Activated CD4-positive, alpha-beta T cell treated with anti-CD3 and anti-CD28 coated beads for 48 hours (primary cell): ENCODE measurements around the gene FPR2.

Source experiments
- DNase-seq: peaks from one replicate; pipeline ENCODE4 v3.0.0-alpha.2; 2020

Gene FPR2

DNA sequence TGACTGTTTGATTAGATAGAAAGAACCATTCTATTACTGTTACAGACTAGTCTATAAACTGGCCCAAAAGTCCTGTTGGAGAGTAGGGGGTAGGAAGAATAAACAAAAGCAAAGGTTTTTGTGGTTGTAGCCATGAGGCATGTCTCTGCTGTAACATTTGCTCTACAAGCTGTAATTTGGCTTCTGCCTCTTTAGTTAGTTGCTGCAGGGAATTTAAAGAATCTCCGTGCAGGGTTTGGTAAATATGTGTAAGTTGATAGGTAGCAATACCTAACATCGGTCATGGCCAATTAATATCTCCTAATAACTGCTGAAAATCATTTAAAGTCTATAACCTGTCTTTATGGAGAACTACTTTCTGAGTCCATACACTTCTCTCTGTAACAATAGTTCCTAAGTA is 46.9 kb downstream of the FPR2 start:
- DNase-seq = no peak

DNA sequence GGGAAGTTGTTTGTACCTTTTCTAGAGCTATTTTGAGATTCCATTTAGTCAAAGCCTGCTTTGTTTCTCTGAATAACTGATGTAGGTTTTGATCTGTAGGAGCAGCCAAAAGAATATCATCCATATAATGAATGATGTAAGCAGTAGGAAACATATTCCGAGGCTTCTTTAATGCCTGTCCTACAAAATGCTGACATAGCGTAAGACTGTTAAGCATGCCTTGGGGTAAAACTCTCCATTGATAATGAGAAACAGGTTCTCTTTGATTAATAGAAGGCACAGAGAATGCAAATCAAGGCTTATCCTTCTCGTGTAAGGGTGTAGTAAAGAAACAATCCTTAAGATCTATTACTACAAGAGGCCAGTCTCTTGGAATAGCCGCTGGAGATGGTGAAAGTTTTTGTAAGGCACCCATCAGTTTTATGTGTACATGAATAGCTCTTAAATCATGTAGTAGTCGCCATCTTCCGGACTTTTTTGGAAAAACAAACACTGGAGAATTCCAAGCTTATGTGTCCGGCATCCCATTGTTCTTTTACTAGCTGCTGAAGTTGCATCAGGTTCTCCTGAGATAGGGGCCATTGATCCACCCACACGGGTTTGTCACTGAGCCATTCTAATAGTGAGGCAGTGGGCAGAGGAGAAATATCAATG is 47.5 kb downstream of the FPR2 start:
- no peak for DNase-seq

DNA sequence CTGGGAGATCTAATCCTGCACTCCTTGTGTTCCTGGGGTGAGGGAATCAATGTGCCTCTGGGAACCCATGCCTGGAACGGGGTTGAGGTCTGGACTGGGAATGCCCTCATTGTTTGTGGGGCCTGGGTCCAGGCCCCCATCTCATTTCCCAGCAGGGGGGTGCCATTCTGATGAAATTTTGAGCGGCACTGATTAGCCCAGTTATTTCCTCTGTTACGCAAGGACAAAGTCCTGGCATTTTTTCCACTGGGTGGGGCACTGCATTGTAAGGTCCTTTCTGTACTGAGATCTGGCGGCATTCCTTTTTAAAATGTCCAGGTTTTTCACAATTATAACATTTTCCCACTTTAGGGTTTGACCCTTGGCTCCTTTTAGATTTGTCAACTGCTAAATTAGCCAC is 48.8 kb downstream of the FPR2 start:
- no peak for DNase-seq

DNA sequence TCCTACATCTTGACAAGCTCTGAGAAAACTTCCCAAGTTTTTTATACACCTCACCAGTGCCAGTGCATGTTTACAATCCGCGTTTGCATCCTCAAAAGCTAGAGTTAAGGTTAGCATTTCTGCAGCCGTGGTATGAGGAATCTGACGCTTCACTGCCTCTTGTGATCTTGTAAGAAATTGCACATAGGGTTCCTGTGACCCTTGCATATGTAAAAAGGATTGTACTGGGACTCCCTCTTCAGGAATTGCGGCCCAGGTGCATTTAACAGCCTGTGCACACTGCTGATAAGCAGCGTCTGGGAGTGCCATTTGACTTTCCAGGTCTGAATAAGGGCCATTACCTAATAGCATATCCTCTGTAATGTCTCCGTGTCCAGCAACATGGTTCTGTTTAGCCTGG is 49.2 kb downstream of the FPR2 start:
- DNase-seq = no peak

DNA sequence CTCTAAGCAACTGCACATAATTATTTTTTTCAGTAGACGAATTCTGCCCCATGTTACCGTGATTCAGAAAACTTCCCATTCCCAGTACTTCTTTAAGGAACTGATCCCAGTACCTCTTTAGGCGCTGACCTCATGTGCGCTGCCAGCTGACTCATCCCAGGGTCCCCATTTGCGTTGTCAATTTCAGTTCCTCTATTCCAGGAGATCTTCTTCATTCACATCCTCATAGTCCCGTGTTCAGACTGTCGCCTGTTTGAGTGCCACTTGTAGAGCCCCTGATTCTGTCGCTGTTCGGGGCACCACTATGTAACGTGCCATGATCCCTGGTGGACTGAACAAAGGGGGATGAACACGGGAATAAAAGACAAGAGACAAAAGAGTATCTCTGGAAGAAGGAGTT is 50.4 kb downstream of the FPR2 start:
- no peak for DNase-seq

DNA sequence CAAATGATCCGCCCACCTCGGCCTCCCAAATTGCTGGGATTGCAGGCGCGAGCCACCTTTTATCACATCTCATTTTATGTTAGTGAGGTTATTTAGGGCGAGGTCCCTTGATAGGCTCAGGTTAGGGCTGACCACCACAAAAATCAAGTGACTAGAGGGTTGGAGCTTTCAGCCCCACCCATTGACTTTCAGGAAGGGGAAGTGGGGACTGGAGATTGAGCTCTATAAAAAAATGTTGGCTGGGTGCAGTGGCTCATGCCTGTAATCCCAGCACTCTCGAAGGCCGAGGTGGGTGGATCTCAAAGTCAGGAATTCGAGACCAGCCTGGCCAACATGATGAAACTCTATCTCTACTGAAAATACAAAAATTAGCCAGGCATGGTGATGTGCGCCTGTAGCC is 54.1 kb downstream of the FPR2 start:
- no peak for DNase-seq

DNA sequence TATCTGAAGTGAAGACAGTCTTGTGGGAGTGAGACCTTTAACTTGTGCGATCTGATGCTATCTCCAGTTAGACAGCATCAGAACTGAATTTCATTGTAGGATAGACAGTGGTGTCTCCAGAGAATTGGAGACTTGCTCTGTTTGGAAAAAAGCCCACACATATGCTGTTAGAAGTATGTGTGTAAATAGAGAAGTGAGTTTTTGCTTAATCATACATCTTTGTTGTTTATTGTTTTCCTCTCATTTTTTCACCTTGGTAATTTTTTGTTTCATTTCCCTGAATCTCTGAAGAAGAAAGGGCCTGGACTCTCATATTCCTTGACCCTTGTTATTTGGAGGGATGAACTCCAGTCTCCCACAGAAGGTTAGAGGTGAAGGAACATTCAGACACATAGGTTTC is 55.7 kb downstream of the FPR2 start:
- no peak for DNase-seq

DNA sequence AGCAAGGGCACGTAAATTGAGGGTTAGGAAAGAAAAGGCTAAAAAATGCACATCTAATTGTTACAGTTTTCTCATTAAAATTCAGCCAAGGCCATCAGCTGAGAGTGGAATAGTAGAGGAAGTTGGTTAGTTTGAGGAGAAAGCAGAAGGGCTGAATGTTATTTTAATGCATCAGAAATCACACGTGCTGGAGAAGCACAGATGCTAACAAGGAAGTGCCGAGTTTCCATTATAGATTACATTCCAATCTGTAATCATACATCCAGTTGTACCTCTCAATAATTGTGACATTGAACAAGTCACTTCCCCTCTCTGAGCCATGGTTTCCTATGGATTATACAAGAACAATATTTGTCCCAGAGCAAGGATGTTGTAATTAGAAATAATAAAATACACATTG is 59.0 kb downstream of the FPR2 start:
- no peak for DNase-seq
